K562 (cell line): ENCODE data around the gene PLEKHM3. TPM values are rescaled to one million over a fixed set of nuclear protein-coding genes. Genes with fewer than 3 reads are reported as not detected.

Source experiments
- CBX3 ChIP-seq, 2 experiments: IDR thresholded peaks; 1 replicate in 1 of 2; 2 replicates in 1 of 2; pipeline ENCODE4 v1.6.1; 2012; ENCODE audit warnings: inconsistent platforms in 2 of 2, low read length in 2 of 2, borderline replicate concordance in 1 of 2, control low read depth in 1 of 2
- DNMT1 ChIP-seq: fragments of 450-650 bp; IDR thresholded peaks from 2 replicates; pipeline ENCODE4 v1.6.1; 2016; ENCODE audit warnings: antibody characterized with exemption, mild to moderate bottlenecking
- DPF2 ChIP-seq: fragments of 450-650 bp; IDR thresholded peaks from 2 replicates; pipeline ENCODE4 v1.6.1; 2016
- EHMT2 ChIP-seq: fragments of 450-650 bp; IDR thresholded peaks from 2 replicates; pipeline ENCODE4 v1.6.1; 2018; ENCODE audit warnings: antibody characterized with exemption
- JUND ChIP-seq, 2 experiments: IDR thresholded peaks; 2 replicates in 1 of 2; 3 replicates in 1 of 2; pipeline ENCODE4 v1.6.1; 2011; ENCODE audit warnings: borderline replicate concordance in 2 of 2, low read depth in 2 of 2, low read length in 2 of 2, improper control_type of control experiment in 1 of 2, missing biosample characterization in 1 of 2, missing genetic modification characterization in 1 of 2, missing genetic modification reagents in 1 of 2
- MCM3 ChIP-seq: fragments of 450-650 bp; IDR thresholded peaks from 2 replicates; pipeline ENCODE4 v1.6.1; 2016
- NFE2L1 ChIP-seq: fragments of 450-650 bp; IDR thresholded peaks from 2 replicates; pipeline ENCODE4 v1.6.1; 2016; ENCODE audit warnings: missing genetic modification characterization, low read depth, mild to moderate bottlenecking, missing compliant biosample characterization, moderate library complexity, borderline replicate concordance
- POLR2AphosphoS5 ChIP-seq: IDR thresholded peaks from 2 replicates; pipeline ENCODE4 v1.6.1; 2011; ENCODE audit warnings: mild to moderate bottlenecking, low read depth, low read length, moderate library complexity; ENCODE audit not compliant: control insufficient read depth, insufficient read depth
- PTRF ChIP-seq: fragments of 450-650 bp; IDR thresholded peaks from 2 replicates; pipeline ENCODE4 v1.6.1; 2016; ENCODE audit warnings: mild to moderate bottlenecking, missing genetic modification characterization, missing compliant biosample characterization
- YY1 ChIP-seq, 3 experiments: IDR thresholded peaks; 2 replicates each; pipeline ENCODE4 v1.6.1; 2011; ENCODE audit warnings: low read length in 2 of 3, mild to moderate bottlenecking in 2 of 3, moderate library complexity in 2 of 3, borderline replicate concordance in 1 of 3, control low read depth in 1 of 3, low read depth in 1 of 3; ENCODE audit not compliant: insufficient read depth in 3 of 3, insufficient replicate concordance in 2 of 3, control insufficient read depth in 1 of 3, insufficient read length in 1 of 3; ENCODE audit errors: extremely low read depth in 1 of 3
- ZNF175 ChIP-seq: fragments of 200-800 bp; sonication (Bioruptor generic); IDR thresholded peaks from 2 replicates; pipeline ENCODE4 v1.6.1; 2016; ENCODE audit warnings: low read depth, mild to moderate bottlenecking, missing genetic modification characterization, missing compliant biosample characterization
- ZNF224 ChIP-seq: sonication (generic); formaldehyde crosslinking; IDR thresholded peaks from 2 replicates; pipeline ENCODE4 v1.8.0; 2022; ENCODE audit warnings: mild to moderate bottlenecking, missing genetic modification reagents
- polyA plus RNA-seq, 8 experiments: library from polyadenylated mRNA; depleted of rRNA in 4 of 8; stranded (reverse) in 5 of 8; unstranded in 3 of 8; fragments of >200 nt; fragmentation: Nextera tagmentation in 2 of 8; fragmentation: Illumina TruSeq in 1 of 8; extraction: Ambion mirVana in 2 of 8; extraction: Trizol in 1 of 8; gene quantifications; 2 replicates each; pipeline versions ENCODE4 v1.2.1 to v1.2.3, GENCODE V29; 2011 to 2014; ENCODE audit warnings: inconsistent platforms in 1 of 8, missing spikeins in 1 of 8
- total RNA-seq, 7 experiments: library from RNA; depleted of rRNA in 6 of 7; stranded (reverse); fragments of >200 nt in 6 of 7; fragmentation: Illumina TruSeq in 2 of 7; extraction: Trizol in 2 of 7; gene quantifications; 2 replicates each; pipeline versions ENCODE4 v1.2.1 to v1.2.3, GENCODE V29; 2011 to 2021; ENCODE audit warnings: low replicate concordance in 1 of 7
- TF ChIP-seq, protein P1 (sequence below): fragments of 450-650 bp; IDR thresholded peaks from 2 replicates; pipeline ENCODE4 v1.6.1; 2016; ENCODE audit warnings: mild to moderate bottlenecking, moderate library complexity
- TF ChIP-seq, protein P2 (sequence below), 2 experiments: IDR thresholded peaks; 2 replicates each; pipeline ENCODE4 v1.6.1; 2011; ENCODE audit warnings: borderline replicate concordance in 1 of 2, control low read depth in 1 of 2, low read depth in 1 of 2, low read length in 1 of 2, mild to moderate bottlenecking in 1 of 2, mixed read lengths in 1 of 2, moderate library complexity in 1 of 2; ENCODE audit not compliant: insufficient read depth in 1 of 2, insufficient read length in 1 of 2, poor library complexity in 1 of 2, severe bottlenecking in 1 of 2; ENCODE audit errors: extremely low read depth in 1 of 2

The PLEKHM3 gene
- total and polyA plus RNA-seq, 9 of the 15 experiments (the other 6 are each of a cell fraction or from before 2014, with no cell fraction given), result 0.24 to 1.6 (median 1.0) TPM

DNA sequence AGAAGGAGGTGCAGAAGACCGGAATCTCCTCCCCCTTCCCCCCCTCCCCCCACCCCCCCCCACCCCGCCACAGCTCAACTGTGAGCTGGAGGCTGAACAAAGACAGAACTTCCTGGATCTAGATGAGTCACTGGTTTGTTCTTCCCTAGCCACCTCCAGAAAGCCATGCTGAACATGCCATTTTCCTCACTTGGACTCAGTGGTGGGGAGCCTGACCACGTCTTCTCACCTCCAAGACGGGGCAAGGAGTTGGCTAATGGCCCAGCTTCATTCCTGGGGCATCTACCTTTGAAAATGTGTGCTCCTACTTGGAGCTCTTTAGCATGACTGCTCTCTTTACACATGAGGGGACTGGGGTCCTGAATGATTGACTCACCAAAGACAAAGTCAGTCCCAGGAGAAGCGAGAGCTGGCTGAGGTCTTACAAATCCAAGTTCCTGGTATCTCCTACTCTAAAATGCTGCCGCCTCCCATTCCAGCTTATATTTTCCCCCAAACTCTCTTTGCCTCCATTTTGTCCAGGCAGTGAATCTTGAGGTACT lies 233.0 kb downstream of the PLEKHM3 start (continued):
- TF ChIP-seq, protein P1, sequence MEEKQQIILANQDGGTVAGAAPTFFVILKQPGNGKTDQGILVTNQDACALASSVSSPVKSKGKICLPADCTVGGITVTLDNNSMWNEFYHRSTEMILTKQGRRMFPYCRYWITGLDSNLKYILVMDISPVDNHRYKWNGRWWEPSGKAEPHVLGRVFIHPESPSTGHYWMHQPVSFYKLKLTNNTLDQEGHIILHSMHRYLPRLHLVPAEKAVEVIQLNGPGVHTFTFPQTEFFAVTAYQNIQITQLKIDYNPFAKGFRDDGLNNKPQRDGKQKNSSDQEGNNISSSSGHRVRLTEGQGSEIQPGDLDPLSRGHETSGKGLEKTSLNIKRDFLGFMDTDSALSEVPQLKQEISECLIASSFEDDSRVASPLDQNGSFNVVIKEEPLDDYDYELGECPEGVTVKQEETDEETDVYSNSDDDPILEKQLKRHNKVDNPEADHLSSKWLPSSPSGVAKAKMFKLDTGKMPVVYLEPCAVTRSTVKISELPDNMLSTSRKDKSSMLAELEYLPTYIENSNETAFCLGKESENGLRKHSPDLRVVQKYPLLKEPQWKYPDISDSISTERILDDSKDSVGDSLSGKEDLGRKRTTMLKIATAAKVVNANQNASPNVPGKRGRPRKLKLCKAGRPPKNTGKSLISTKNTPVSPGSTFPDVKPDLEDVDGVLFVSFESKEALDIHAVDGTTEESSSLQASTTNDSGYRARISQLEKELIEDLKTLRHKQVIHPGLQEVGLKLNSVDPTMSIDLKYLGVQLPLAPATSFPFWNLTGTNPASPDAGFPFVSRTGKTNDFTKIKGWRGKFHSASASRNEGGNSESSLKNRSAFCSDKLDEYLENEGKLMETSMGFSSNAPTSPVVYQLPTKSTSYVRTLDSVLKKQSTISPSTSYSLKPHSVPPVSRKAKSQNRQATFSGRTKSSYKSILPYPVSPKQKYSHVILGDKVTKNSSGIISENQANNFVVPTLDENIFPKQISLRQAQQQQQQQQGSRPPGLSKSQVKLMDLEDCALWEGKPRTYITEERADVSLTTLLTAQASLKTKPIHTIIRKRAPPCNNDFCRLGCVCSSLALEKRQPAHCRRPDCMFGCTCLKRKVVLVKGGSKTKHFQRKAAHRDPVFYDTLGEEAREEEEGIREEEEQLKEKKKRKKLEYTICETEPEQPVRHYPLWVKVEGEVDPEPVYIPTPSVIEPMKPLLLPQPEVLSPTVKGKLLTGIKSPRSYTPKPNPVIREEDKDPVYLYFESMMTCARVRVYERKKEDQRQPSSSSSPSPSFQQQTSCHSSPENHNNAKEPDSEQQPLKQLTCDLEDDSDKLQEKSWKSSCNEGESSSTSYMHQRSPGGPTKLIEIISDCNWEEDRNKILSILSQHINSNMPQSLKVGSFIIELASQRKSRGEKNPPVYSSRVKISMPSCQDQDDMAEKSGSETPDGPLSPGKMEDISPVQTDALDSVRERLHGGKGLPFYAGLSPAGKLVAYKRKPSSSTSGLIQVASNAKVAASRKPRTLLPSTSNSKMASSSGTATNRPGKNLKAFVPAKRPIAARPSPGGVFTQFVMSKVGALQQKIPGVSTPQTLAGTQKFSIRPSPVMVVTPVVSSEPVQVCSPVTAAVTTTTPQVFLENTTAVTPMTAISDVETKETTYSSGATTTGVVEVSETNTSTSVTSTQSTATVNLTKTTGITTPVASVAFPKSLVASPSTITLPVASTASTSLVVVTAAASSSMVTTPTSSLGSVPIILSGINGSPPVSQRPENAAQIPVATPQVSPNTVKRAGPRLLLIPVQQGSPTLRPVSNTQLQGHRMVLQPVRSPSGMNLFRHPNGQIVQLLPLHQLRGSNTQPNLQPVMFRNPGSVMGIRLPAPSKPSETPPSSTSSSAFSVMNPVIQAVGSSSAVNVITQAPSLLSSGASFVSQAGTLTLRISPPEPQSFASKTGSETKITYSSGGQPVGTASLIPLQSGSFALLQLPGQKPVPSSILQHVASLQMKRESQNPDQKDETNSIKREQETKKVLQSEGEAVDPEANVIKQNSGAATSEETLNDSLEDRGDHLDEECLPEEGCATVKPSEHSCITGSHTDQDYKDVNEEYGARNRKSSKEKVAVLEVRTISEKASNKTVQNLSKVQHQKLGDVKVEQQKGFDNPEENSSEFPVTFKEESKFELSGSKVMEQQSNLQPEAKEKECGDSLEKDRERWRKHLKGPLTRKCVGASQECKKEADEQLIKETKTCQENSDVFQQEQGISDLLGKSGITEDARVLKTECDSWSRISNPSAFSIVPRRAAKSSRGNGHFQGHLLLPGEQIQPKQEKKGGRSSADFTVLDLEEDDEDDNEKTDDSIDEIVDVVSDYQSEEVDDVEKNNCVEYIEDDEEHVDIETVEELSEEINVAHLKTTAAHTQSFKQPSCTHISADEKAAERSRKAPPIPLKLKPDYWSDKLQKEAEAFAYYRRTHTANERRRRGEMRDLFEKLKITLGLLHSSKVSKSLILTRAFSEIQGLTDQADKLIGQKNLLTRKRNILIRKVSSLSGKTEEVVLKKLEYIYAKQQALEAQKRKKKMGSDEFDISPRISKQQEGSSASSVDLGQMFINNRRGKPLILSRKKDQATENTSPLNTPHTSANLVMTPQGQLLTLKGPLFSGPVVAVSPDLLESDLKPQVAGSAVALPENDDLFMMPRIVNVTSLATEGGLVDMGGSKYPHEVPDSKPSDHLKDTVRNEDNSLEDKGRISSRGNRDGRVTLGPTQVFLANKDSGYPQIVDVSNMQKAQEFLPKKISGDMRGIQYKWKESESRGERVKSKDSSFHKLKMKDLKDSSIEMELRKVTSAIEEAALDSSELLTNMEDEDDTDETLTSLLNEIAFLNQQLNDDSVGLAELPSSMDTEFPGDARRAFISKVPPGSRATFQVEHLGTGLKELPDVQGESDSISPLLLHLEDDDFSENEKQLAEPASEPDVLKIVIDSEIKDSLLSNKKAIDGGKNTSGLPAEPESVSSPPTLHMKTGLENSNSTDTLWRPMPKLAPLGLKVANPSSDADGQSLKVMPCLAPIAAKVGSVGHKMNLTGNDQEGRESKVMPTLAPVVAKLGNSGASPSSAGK, result peak; percentile 43
- TF ChIP-seq ZNF175 (CRISPR knock-in tag), result peak; percentile 82
- peak; percentile 68 for TF ChIP-seq DPF2
- TF ChIP-seq DNMT1, result no peak
- TF ChIP-seq PTRF (tag), result no peak
- TF ChIP-seq NFE2L1 (tag), result no peak
- TF ChIP-seq ZNF224 (CRISPR knock-in tag), result no peak
- peak; percentile 85 for TF ChIP-seq JUND (IDR thresholded peaks at IDR 0.05; ENCODE audit: borderline replicate concordance, low read depth, low read length)
- TF ChIP-seq JUND (tag; IDR thresholded peaks at IDR 0.05; ENCODE audit: borderline replicate concordance, low read depth, low read length), result peak; percentile 73; the same call in 1 of the 3 replicates
- TF ChIP-seq EHMT2, result peak; percentile 67; the same call in 1 of the 2 replicates
- no peak for TF ChIP-seq CBX3 (IDR thresholded peaks at IDR 0.05; ENCODE audit: borderline replicate concordance in 1 of 2, low read length in 2 of 2)
- TF ChIP-seq, protein P2, sequence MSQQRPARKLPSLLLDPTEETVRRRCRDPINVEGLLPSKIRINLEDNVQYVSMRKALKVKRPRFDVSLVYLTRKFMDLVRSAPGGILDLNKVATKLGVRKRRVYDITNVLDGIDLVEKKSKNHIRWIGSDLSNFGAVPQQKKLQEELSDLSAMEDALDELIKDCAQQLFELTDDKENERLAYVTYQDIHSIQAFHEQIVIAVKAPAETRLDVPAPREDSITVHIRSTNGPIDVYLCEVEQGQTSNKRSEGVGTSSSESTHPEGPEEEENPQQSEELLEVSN (IDR thresholded peaks at IDR 0.05; ENCODE audit: borderline replicate concordance in 1 of 2, extremely low read depth in 1 of 2, insufficient read depth in 1 of 2, insufficient read length in 1 of 2, low read depth in 1 of 2, low read length in 1 of 2, poor library complexity in 1 of 2, severe bottlenecking in 1 of 2), result peak; percentile 17 to 40
- no peak for TF ChIP-seq MCM3
- TF ChIP-seq YY1 (IDR thresholded peaks at IDR 0.05; ENCODE audit: borderline replicate concordance in 1 of 3, control insufficient read depth in 1 of 3, extremely low read depth in 1 of 3, insufficient read depth in 3 of 3, insufficient read length in 1 of 3, insufficient replicate concordance in 2 of 3, low read depth in 1 of 3, low read length in 2 of 3), result peak in 2 of 3 experiments; percentile 16 to 17
- TF ChIP-seq POLR2AphosphoS5, result peak; percentile 26; the same call in 1 of the 2 replicates
